ACHN (cell line): ENCODE results near the gene GTF3C2.
A peak's percentile ranks its signal among the peaks of the same experiment; 100 is the strongest.

Experiments used
- DNase-seq: peaks from one replicate; pipeline ENCODE4 v3.0.0-alpha.2; 2015
- in situ Hi-C: cut with HindIII; loops from 2 replicates; pipeline ENCODE4 v1.10.0; 2017; ENCODE audit warnings: low sequenced_read_pairs, low pct_ligation_motif_present, low pct_unique_long_range_greater_than_20kb

Gene GTF3C2

GRCh38 chr2:27356382-27357181, at the start of gene GTF3C2:
Gene GTF3C2 (minus strand): TSS chr2:27356764. CDS start chr2:27343554, 13,210 bp downstream.
- in situ Hi-C loops = no loop called here
- DNase-seq = peak; percentile 98

GRCh38 chr2:27400348-27401135, 44.0 kb upstream of the GTF3C2 start:
- peak; percentile 37 for DNase-seq
- in situ Hi-C loops = no loop called here

DNA sequence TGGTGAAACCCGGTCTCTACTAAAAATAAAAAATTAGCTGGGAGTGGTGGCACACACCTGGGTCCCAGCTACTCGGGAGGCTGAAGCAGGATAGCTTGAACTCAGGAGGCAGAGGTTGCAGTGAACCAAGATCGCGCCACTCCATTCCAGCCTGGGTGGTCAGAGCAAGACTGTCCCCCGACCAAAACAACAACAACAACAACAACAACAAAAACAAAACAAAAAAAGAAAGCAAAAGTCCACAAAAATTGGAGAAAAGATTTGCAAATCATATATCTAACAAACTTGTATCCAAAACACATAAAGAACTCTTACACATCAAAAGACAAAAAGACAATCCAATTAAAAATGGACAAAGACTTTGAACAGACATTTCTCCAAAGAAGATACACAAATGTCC, 42.4 kb upstream of the GTF3C2 start:
- no peak for DNase-seq
- in situ Hi-C loops = no loop called here

DNA sequence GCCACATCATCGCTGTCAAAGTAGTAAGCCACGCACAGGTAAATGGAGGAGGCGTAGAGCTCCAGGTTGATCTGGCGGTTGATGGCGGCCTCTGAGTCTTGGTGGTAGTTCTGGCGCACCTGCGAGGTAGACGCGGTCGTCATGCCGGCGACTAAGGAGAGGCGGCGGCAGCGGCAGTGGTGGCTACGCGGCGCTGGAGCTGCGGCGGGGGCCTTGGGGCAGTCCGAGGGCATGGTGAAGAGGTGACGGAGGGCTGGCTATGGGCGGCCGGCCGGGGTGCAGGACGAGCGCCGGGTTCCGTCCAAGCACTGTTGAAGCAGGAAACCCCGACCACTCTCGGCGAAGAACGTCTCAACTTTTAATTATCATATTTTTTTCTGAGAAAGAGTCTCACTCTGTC, 36.7 kb upstream of the GTF3C2 start:
- DNase-seq = no peak
- in situ Hi-C loops = no loop called here

DNA sequence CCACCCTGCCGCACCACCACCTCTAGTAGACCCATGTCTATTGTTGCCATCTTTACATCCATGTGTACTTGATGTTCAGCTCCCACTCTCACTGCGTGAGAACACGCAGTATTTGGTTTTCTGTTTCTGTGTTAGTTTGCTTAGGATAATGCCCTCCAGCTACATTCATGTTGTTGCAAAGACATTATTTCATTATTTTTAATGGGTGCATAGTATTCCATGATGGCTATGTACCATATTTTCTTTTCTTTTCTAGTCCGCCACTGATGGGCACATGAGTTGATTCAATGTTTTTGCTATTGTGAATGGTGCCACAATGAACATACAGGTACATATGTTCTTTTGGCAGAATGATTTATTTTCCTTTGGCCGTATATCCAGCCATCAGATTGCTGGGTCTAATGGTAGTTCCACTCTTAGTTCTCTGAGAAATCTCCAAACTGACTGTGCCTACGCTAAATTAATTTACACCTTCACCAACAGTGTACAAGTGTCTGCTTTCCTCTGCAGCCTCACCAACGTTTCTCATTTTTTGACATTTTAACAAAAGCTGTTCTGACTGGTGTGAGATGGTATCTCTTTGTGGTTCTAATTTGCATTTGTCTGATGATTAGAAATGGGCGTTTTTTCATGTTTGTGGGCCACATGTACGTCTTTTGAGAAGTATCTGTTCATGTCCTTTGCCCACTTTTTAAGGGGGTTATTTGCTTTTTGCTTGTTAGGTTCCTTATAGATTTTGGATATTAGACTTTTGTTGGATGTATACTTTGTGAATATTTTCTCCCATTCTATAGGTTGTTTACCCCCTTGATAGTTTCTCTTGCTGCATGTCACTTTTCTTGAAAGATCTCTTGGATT, 34.5 kb upstream of the GTF3C2 start:
- in situ Hi-C loops = no loop called here
- no peak for DNase-seq

DNA sequence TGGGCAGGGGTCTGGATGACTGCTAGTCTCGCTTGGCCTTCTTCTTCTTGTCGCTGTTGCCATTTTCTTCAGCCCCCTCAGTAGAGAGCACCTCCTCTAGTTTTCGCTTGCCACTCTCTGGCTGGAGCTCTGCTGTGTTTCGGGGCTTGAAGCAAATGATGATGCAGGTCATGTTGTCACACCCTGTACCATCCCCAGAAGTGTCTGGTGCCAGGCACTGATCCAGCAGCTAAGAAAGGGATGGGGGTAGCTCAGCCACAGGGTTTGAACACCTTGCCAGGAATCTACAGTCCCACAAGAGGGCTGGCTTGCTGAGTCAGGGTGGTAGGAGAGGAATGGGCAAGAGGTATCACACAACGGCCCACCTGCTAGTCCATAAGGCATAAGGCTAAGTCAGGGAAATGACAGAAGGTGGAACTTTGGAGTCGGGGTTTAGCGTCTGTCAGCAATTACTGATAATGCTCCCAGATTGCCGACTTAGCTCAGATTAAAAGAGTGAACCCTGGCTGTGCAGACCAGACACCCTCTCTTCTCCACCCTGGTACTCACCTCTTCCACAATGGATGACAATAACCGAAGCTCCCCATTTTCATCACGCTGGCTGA, 25.1 kb upstream of the GTF3C2 start:
- in situ Hi-C loops = no loop called here
- no peak for DNase-seq

DNA sequence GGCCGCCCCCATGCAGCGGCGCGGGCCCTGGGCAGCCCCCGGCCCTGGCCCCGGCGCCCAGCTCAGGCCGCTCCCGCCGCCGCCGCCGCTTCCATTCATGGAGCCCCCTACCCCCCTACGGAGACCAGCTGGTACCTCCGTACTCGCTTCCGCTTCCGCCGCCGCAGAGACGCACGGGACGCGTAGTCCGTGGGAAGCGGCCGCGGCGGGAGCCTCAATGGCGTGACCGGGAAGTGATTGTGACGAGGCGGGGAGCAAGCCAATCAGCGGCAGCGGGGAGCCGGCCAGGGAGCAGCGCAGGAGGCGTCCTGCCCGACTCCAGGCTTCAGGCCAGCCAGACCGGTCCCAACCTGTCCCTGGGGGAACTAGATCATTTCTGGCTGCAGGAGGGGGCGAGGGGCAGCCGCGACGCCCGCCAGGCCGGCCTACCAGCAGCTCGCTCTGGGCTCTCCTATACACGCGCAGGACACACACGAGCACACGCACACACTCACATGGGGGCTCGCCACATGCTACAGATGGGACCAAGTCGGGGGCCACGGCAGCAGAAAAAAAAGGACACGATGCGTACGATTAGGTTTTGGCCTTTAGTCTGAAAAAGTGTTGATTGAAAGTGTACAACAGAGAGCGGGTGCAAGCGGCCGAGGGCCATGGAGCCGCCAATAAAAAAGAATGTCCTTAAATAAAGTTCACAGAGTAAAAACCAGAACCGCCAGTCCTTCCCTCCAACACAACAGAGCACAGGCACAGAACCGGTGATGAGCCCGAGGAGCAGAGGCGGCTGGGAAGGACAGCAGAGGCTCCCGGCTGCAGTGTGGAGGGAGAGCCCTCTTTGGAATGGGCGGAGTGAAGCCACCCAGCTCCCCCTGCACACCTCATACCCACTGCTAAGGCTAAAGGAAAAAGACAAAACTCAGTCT, 24.3 kb upstream of the GTF3C2 start, which contains the start of gene ZNF513:
Gene ZNF513 (minus strand): TSS at position 109 of the 920 bp plus-strand sequence. CDS start 208 bp downstream, outside the sequence.
- DNase-seq = peak; percentile 96

DNA sequence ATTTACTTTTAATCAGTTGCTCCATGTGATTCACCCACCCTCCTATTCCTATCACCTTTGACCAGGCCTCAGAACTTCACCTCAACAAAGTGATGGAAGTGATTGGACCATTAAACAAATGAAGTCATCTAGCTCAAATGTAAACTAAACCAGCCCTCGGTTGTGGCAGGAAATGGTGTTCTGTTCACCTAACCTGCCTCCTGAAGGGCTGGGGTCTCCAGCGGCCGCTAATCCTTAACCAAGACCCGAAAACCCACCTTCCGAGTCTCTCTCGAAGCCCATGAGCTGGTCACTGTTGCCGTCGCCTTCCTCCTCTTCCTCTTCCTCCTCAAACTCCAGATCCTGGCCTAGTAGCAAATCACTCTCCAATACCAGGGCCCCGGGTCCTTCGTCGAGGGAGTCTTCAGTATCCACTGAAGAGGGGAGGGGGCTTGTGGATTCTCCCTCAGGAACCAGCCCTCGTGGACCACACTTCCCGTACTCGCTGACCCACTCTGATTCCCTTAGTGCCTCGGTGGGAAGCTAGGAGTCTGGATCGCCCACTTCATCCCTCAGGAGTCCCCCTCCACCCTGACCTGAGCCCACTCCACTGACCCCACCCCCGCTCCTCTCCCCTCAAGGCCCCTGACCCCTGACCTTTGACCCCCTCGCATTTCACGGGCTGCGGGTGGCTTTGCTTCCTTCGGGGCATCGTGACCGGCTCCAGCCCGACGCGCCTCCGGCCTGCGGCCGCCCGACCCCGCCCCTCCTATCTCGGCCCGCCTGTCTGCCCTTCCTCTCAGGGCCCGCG, 23.5 kb upstream of the GTF3C2 start:
- in situ Hi-C loops = no loop called here
- DNase-seq = peak; percentile 72

More for the DNA sequence above, 24.3 kb upstream of the GTF3C2 start, which contains the start of gene ZNF513:
- in situ Hi-C loops = no loop called here

- in situ Hi-C loops = no loop called here
- no peak for DNase-seq
Measured at GRCh38 chr2:27379383-27379835, 22.8 kb upstream of the GTF3C2 start.

- in situ Hi-C loops = no loop called here
Measured at GRCh38 chr2:27378809-27379290, 22.3 kb upstream of the GTF3C2 start.

DNA sequence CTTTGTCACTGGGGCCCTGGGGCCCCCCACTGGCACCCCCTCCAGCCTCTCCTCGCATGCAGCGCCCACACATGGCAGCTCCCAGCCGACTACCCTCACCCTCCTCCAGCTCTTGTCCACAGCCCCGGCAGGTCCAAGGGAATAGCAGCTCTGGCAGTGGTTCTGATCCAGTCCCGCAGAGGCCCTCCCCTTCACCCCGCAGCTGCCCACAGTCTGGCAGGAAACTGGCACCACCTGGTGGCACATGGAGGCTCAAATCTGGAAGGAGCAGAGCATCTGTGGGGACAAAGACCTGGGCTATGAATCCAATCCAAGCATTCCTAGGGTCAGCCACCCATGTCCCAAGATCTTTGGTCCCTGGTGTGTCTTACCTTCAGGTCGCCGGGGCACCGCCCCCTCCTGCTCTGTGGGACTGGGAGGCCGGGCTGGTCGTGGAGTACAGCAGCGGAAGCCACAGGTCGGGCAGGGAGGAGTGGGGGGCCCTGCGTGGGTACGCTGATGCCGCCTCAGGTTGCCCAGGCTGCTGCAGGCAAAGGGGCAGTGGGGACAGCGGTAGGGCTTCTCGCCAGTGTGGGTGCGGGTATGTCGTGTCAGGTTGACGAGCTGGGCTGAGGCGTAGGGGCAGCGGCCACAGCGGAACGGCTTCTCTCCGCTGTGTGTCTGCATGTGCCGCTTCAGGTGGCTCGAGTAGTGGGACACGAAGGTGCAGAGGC, 21.7 kb upstream of the GTF3C2 start:
- in situ Hi-C loops = no loop called here
- DNase-seq = peak; percentile 45

More at GRCh38 chr2:27378809-27379290, 22.3 kb upstream of the GTF3C2 start:
- DNase-seq = no peak

- DNase-seq = no peak
- in situ Hi-C loops = no loop called here
Measured at GRCh38 chr2:27377618-27378095, 21.1 kb upstream of the GTF3C2 start.

DNA sequence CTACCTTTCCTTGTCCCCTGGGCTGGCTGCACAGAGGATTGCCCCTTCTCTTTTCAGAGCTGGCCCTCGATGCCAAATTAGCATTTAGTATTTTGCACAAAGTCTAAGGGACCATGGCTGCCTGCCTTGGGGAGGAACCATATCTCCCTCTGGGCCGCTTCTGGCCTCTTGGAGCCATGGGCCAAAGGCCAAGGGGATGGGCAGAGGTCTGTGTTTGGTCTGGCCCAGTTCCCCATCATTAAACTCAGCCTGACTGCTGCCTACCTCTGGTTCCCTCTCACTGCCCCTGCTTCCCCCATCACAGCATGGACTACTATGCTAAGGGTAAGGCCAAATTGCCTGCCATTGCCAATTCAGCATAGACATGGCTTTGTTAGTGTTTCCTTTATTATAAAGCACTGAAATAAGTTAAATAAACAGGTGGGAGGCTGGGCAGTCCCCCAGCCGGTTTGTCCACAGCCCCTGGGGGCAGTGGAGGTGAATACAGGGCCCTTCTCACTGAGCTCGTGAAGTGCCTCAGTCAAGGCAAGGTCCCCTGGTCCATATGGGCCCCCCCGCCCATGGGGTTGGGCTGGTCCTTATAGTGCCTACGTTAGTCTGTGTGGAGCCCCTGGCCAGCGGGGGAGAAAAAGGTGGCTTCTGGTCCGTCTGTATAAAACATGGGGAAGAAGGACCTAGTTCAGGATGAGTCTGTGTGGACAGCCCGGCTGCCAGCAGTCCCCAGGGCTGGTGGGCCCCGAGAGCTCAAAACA, 20.5 kb upstream of the GTF3C2 start:
- in situ Hi-C loops = no loop called here
- no peak for DNase-seq

- in situ Hi-C loops = no loop called here
- DNase-seq = no peak
Measured at GRCh38 chr2:27376151-27376865, 19.7 kb upstream of the GTF3C2 start.
